HG03175 (cell line): Measurements from ENCODE around the gene ZFTA.
"Not testable (repeated sequence)": the region's sequence is repeated elsewhere in the genome, so short reads cannot be mapped to it uniquely, and the experiment has no call there.

Experiments
- ATAC-seq: cut with Tn5 transposase; IDR thresholded peaks from one replicate; pipeline ENCODE4 v1.9.1; 2021; ENCODE audit warnings: mild to moderate bottlenecking, moderate library complexity; ENCODE audit not compliant: unreplicated experiment

The ZFTA gene

DNA sequence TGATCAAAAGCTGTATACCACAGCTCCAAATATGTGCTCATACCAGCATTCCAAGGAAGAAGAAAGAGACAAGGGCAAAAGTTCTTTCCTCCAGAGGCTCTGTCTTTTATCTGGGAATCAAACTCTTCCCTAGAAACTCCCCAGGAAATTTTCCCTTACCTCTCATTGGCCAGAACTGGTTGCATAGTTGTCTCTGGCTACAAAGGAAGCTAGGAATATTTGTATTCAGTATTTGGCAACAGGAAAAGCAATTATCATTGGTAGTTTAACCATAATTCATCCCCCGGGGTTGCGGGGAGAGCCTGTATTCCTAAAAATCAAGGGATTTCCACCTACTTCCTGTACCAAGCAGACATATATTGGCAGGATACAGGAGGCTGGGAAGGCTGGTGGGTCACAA, 10.5 kb upstream of the ZFTA start:
- no peak for ATAC-seq

GRCh38 chr11:63775191-63775590, 6.6 kb upstream of the ZFTA start:
- ATAC-seq, result no peak

GRCh38 chr11:63771741-63772318, 3.3 kb upstream of the ZFTA start:
- not testable (repeated sequence) for ATAC-seq

GRCh38 chr11:63770763-63771162, 2.2 kb upstream of the ZFTA start:
- no peak for ATAC-seq

GRCh38 chr11:63769714-63770455, 1.3 kb upstream of the ZFTA start:
- ATAC-seq, result no peak

GRCh38 chr11:63769042-63769713, 603 bp upstream of the ZFTA start:
- ATAC-seq, result peak; percentile 30

DNA sequence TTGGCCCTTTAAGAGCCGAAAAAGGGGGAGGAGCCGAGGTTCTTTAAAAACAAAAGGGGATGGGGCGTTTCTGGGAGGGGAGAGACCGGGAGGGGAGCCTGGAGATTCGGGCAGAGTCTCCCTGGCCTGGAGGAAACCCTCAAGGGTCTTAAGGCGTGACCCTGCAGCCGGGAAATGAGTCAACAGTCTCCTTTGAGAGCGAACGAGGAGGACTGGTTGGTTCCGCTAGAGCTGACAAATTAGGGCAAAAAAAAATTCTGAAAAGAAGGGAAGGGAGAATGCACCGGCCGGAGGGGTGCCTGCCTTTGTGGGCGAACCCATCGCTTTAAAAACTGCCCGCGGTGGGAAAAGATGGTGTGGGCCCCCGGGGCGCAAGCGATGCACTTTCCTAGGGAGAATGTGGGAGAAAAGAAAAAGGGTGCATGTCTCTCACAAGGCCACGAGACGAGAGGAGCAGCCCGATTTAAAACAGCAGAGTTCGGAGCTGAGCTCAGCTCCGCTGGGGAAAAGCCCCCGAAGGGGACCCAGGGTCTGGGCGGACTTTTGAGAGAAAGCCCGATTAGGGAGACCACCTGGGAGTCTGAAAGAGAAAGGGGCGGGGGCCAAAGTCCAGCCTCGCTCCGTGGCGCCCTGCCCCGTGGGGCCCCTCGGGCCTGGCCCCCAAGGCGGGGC, 874 bp downstream of the ZFTA start:
- no peak for ATAC-seq

DNA sequence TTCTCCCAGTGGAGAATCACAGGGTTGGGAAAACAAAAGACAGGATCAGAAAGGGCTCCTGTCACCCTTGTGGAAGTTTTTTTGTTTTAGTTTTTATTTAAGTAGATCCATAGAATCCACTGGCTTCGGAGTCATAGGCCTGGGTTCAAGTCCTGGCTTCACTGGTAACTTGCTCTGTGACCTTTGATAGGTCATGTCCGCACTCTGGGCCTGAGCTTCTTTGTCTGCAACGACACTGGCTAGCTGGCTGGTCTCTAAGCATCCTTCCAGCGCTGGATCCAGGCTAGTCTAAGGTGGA, 1.4 kb downstream of the ZFTA start:
- ATAC-seq, result no peak

GRCh38 chr11:63766531-63767235, 1.9 kb downstream of the ZFTA start:
- ATAC-seq, result no peak

- no peak for ATAC-seq
These were observed 2.8 kb downstream of the ZFTA start for GRCh38 chr11:63765688-63766241.

DNA sequence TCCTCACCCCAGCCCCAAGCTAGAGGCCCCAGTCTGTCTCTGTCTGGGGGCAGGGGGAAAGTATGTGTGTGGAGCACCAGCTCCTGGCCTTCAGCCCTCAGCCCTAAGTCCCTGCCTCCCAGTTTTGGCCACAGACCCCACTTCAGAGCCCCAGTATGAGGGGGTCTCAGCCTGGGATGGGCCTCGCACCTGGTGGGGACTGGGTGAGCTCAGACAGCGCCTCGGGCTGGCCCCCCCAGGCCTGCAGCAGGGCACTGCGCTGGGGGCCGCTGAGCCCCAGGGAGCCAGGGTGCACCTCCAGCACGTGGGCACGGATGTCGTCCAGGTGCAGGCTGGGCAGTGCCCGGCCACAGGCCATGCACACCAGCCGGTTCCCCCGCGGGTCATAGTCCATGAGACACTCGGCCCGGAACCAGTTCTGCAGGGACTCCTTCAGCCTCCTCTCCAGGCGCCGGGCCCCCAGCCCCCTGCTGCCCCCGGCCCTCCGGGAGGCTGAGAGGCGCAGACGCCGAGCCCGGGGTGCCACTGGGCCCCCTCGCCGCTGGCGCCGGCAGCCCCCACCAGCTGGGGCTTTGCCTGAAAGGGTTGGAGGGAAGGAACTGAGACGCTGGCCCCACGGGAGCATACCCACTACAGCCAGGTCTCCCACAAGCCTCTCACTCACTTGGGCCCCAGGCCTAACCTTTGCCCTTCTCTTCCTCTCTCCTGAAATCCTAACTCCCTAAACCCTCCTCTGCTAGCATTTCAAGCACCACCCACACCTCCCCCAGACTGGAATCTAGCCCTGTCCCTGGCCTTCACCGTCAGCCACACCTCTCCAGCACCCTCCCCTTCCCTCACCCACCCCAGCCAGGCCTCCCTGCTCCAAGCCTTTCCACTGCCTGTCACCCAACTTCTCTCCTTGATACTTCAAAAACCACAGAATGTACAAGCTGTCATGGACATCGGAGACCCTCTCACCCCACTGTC, 3.6 kb downstream of the ZFTA start:
- no peak for ATAC-seq

GRCh38 chr11:63764340-63764678, 4.3 kb downstream of the ZFTA start:
- ATAC-seq, result no peak

DNA sequence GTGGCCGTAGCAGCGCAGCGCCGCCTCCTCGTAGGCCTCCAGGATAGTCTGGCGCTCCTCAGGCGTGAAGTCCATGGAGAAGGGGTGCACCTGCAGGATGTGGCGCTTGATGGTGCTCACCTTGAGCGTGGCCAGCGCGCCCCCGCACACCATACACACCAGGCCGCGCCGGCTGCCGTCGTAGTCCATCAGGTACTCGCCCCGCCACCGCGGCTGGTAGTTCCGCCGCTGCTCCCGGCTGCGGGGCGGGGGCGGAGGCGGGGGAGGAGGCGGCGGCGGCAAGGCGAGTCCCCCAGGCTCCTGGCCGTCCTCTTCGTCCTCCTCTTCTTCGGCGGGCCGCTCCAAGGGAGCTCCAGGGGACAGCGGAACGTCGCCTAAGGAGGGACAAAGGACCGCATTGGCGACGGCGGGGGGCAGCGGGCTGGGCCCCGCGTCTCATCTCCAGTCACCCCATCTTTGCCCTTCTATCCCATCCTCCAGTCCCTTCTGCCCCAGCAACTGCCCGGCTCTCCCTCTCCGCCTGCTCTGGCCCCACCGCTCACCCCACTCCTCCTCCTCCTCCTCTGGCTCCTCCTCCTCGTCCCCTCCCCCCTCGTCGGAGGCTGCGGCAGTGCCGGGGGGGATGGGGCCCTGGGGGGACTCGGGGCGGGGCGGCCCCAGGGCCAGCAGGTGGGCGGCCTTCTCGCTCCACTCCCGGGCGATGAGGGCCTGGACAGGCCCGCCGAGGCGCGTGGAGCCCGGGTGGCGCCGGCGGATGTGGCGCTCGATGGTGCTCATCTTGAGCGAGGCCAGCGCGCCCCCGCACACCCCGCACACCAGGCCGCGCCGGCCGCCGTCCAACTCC, 4.9 kb downstream of the ZFTA start:
- no peak for ATAC-seq

DNA sequence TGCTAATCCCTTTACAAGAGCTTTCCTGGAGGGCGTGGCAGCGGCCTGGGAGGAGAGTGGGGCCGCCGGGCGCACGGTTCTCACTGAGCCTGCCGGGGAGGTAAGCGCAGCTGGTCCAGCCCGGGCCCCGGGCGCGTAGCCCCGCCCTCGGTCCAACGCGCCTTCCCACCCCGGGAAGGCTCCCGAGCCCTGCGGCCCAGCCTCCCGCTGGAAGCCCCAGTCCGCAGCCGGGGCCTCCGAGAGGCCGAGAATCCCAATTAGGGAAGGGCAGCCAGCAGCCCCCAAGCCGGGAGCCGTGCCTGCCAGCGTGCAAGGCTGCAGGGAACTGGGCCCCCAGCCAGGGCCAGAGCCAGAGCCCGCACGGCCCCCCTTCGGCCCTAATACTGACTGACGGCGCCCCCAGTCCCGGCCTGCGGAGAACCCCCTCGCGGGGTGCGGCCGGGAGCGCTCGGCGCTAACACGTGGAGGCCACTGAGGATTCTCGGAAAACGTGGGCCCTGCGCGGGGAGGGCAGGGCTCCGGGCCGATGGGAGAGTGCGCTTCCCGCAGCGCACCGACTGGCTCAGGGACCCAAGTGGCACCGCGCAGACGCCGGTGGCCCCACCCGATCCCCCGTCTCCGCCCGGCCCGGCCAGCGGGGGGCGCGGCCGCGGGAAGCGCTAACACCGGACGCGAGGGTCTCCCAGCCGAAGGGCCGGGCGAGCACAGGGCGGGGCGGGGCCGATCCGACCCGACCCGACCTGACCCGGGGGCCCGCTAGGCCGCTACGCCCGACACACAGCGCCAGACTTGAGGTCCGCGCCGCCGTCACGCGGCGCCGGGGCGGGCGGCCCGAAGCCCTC, 5.7 kb downstream of the ZFTA start:
- no peak for ATAC-seq

- ATAC-seq, result no peak
These were observed 6.5 kb downstream of the ZFTA start for GRCh38 chr11:63761931-63762653.

DNA sequence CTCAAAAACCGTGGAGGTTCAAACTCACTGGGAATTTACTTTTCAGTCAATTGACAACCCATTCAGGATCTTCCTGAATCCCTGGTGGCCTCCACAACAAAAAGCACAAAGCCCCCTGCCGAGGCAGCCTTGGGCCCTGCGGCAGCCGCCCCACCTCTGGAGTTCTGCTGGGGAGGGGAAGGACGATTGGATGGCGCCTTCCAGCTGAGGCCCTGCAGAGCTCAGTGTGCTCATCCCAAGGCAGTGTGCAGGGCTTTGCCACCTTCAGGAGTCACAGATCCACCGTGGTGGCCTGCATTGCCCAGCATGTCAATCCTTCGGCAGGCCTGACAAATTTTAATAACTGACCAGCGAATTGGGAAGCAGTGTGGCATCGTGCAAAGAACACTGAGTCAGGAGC, 7.4 kb downstream of the ZFTA start:
- ATAC-seq, result no peak

- ATAC-seq, result no peak
These were observed 8.0 kb downstream of the ZFTA start for GRCh38 chr11:63760487-63761079.
